Pancreas (tissue), 10 donors: Measurements from ENCODE around the gene PCSK6. TPM values are rescaled to one million over a fixed set of nuclear protein-coding genes. Genes with fewer than 3 reads are reported as not detected.

Experiments
- ATAC-seq, 4 donors: fragments of 200-7000 bp; cut with Tn5 transposase; one replicate each; pipeline versions ENCODE4 v1.8.0 to v1.9.1; 2020; ENCODE audit warnings: mild to moderate bottlenecking in 4 of 4, moderate library complexity in 4 of 4
- DNase-seq, 6 donors: peaks; one replicate each; pipeline ENCODE4 v3.0.0-alpha.2; 2020
- FAIRE-seq: peaks from 2 replicates; lab custom pipeline; 2012; peaks lifted over from hg19 to GRCh38; lab: Jason Lieb, UNC
- H3K27ac ChIP-seq, 4 donors: fragments of 200-600 bp; sonication (generic); 1 replicate in 3 of 4; 2 replicates in 1 of 4; pipeline versions ENCODE4 v1.5.0 to v1.8.0; 2020
- H3K27me3 ChIP-seq, 4 donors: fragments of 200-600 bp; one replicate each; pipeline ENCODE4 v1.8.0; 2021
- H3K36me3 ChIP-seq, 3 donors: fragments of 200-600 bp; sonication (generic) in 1 of 3; one replicate each; pipeline versions ENCODE4 v1.5.0 to v1.8.0; 2020 to 2021
- H3K4me1 ChIP-seq, 3 donors: fragments of 200-600 bp; one replicate each; pipeline ENCODE4 v1.8.0; 2021
- H3K4me3 ChIP-seq, 4 donors: fragments of 200-600 bp; sonication (generic) in 2 of 4; one replicate each; pipeline versions ENCODE4 v1.5.0 to v1.8.0; 2020 to 2021
- H3K9me3 ChIP-seq, 4 donors: fragments of 200-600 bp; one replicate each; pipeline ENCODE4 v1.8.0; 2021
- CTCF ChIP-seq, 4 donors: fragments of 200-600 bp; sonication (generic) in 3 of 4; IDR thresholded peaks; one replicate each; pipeline versions ENCODE4 v1.5.0 to v1.8.0; 2021; ENCODE audit warnings: antibody characterized with exemption in 4 of 4
- WGBS, 2 donors: extraction: QIAGEN DNeasy Blood & Tissue Kit; methylation state at CpG; one replicate each; pipeline ENCODE4 v1.1.7; 2013; 5-methylcytosine and 5-hydroxymethylcytosine counted together
- intact Hi-C, 3 donors: fragments of 100-400 bp; cut with DNase I; formaldehyde crosslinking; loops; one replicate each; pipeline versions ENCODE4 v1.11.1 to v1.14.2; 2022
- polyA plus RNA-seq, 2 donors: library from polyadenylated mRNA; stranded (reverse); fragments of 200-250 nt; gene quantifications; one replicate each; pipeline ENCODE4 v1.2.3, GENCODE V29; 2013
- total RNA-seq, 6 donors: library from RNA; stranded (reverse); fragmentation: NEBNext Ultra II Directional in 4 of 6; extraction: Animal tissue kit (Norgen Biotek cat#: 25700) in 4 of 6; gene quantifications; one replicate each; pipeline versions ENCODE4 v1.2.1 to v1.2.4, GENCODE V29; 2021 to 2023
- donor health status: healthy with polysubstance abuse.
- donor health status: DM: no; HTN: no; CAD: no; lungs with moderate emphysema.
- donor health status: DM: no; HTN: no; CAD: no.
- donor health status: control.
- donor health status: control.
- donor health status: Bipolar disorder and iron deficiency.
- donor health status: DM: yes; HTN: yes; CAD: no.
- donor health status: DM: no; HTN: no; CAD: no.
- donor health status: DM: no; HTN: no; CAD: no.
- donor health status: DM: yes; HTN: yes; CAD: no.

Gene PCSK6
- total and polyA plus RNA-seq, 8 donors, result 0.87 to 4.5 (median 3.0) TPM

DNA sequence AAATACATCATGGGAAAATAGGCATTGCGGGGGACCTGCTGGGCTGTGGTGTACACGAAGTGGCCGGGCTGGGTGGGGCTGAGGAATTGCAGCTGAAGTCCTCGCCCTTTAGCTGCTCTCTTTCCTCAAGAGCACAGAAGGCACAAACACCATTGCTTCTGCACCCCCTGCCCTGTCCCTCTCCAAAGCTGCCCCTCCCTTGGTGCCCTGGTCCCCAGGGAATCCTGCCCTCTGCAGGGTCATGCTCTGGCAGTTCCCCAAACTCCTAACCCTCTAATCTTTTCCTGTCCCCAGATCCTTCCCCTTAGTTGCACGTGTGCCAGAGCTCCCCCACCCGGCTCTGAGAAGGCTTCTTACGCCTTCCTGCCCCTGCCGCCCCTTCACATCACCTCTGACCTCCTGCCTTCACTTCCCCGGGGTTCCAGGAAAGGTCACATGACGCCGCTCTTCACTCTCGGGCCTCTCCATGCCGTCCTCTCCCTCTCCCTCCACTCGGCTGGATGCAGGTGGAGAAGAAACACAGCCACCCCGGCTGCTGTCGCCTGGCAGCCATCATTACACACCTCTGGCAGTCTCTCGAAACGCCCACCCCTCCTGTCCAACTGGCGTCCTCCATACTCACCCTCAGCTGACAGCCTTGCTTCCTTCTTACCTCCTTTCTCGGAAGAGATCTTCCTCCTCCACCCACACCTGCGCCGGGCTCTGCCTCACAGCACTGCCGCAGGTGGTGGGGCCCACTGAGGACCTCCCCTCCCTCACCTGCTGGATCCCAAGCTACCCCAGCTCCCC is 6.9 kb upstream of the PCSK6 start:
- no peak overlapping the region for H3K27ac ChIP-seq
- peaks cover 12 to 18% (median 13%) of the 10 kb centered on the region in 3 donors for H3K4me1 ChIP-seq
- TF ChIP-seq CTCF (IDR thresholded peaks at IDR 0.05), result no peak
- WGBS, 2 donors, result 68 to 72% methylated on average over 23 of the region's 23 CpGs
- FAIRE-seq (no peak), DNase-seq (no peak), ATAC-seq (no peak)
- H3K27me3 ChIP-seq, result no peaks in the 10 kb centered on the region
- H3K9me3 ChIP-seq, result no peaks in the 10 kb centered on the region
- no peak overlapping the region for H3K4me3 ChIP-seq
- H3K36me3 ChIP-seq, result no peaks in the 10 kb centered on the region
- intact Hi-C loops, result loop anchor here in 1 of 3 donors (5.0 kb wide), 1 partner anchor 194 kb away; no protein-coding TSS in a partner anchor

DNA sequence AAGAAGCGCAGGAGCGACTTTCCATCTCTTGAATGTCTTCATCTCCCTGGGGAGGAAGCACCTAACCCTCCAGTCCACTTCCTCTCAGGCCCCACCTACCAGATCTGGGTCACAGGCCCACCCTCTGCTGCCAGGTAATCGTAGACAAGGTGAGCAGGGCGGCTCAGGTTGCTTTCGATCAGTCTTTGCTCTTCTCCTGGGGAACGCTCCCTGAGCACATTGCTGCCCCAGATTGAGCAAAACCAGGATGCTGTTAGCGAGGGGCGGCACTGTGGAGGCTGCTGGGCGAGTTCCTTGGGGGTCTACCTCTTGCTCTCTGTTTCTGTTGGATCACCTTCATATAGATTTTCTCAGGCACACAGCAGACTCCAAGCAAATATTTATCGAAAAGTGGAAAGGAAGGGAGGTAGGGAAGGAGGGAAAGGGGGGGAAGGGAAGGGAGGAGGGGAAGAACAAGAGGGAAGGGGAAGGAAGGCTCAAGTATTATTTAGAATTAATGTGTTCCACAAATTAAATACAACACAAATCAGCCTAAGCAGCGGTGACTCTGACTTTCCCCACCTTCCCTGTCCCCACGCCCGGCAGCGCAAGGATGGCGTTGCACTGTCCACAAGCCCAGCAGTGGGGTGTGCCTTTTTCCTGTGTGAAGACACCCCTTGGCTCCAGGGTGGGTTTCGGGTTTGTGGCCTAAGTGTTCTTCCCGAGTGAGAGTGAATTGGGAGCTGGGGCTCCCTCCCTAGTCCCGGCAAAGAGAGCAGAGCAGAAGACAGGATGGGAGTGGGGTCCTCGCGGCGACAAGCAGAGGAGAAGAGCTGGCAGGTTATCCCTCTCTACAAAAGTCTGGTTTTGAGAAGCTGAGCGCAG is 6.1 kb upstream of the PCSK6 start:
- Histone ChIP-seq H3K4me3 (no peak overlapping the region), H3K27me3 (no peaks in the 10 kb centered on the region), H3K9me3 (no peaks in the 10 kb centered on the region), H3K27ac (no peak overlapping the region), H3K4me1 (peaks cover 9 to 12% (median 9%) of the 10 kb centered on the region in 3 donors), H3K36me3 (no peaks in the 10 kb centered on the region)
- FAIRE-seq (no peak), ATAC-seq (no peak), DNase-seq (no peak)
- intact Hi-C loops, result loop anchor here in 1 of 3 donors (5.0 kb wide), 1 partner anchor 193 kb away; no protein-coding TSS in a partner anchor
- no peak for TF ChIP-seq CTCF (IDR thresholded peaks at IDR 0.05)
- WGBS, 2 donors, result 77 to 79% methylated on average over 22 of the region's 22 CpGs

GRCh38 chr15:101494251-101494796 is 4.8 kb upstream of the PCSK6 start:
- H3K27me3 ChIP-seq, result no peaks in the 10 kb centered on the region
- intact Hi-C loops, result no loop called here
- ATAC-seq (no peak), FAIRE-seq (no peak), DNase-seq (no peak)
- H3K36me3 ChIP-seq, result no peaks in the 10 kb centered on the region
- no peak for TF ChIP-seq CTCF (IDR thresholded peaks at IDR 0.05)
- peaks cover 0 to under 1% (median 0%) of the 10 kb centered on the region in 3 donors for H3K4me1 ChIP-seq
- no peak overlapping the region for H3K27ac ChIP-seq
- no peak overlapping the region for H3K4me3 ChIP-seq
- 76 to 83% methylated on average over 10 of the region's 10 CpGs for WGBS, 2 donors
- H3K9me3 ChIP-seq, result no peaks in the 10 kb centered on the region

GRCh38 chr15:101492766-101493692 is 3.5 kb upstream of the PCSK6 start:
- ATAC-seq (no peak), DNase-seq (no peak), FAIRE-seq (no peak)
- Histone ChIP-seq H3K36me3 (no peaks in the 10 kb centered on the region), H3K9me3 (no peaks in the 10 kb centered on the region), H3K4me3 (no peak overlapping the region), H3K27me3 (no peaks in the 10 kb centered on the region), H3K4me1 (no peaks in the 10 kb centered on the region), H3K27ac (no peak overlapping the region)
- WGBS, 2 donors, result 87 to 94% methylated on average over 7 of the region's 7 CpGs
- intact Hi-C loops, result no loop called here
- no peak for TF ChIP-seq CTCF (IDR thresholded peaks at IDR 0.05)
